A549 treated with Mapracorat at 1 μM for 4 hours (cell line): Measurements from ENCODE around the gene TEAD1. TPM values are rescaled to one million over a fixed set of nuclear protein-coding genes. Genes with fewer than 3 reads are reported as not detected.

Experiments used
- total RNA-seq: library from RNA; stranded (reverse); fragments of 200-300 nt; extraction: Qiagen RNA extraction; gene quantifications from 5 replicates; pipeline ENCODE4 v1.2.3, GENCODE V29; 2022

TEAD1 gene
- 43.7 to 83.0 TPM (median 66.6 TPM) in 5 replicates for total RNA-seq

GRCh38 chr11:12673924-12674570 is at the start of gene TEAD1:
TEAD1 (plus strand) TSS chr11:12674421.

